Measurements from ENCODE around the gene SLC41A3.

DNA sequence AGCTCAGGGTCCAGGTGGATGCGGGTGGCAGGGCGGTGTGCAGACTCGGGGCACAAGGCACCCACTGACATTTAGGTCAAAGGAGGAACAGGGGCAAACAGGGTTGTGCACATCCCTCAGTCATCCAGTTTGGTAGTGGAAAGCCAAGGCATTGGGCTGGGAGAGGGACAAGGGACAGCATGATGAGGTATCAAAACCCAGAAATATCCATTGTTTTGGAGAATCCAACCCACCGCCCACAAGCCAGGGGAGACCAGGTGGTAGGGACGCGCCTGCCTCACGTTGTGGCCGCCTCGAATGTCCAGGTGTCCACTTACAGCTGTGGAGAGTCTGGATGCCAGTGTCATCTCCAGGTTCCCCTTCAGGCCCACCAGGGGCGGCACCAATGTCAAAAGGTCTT is 33.3 kb downstream of the SLC41A3 start:
- TF ChIP-seq POLR2A (IDR thresholded peaks at IDR 0.05) (no peak), POLR2AphosphoS5 (IDR thresholded peaks at IDR 0.05) (no peak), EP300 (IDR thresholded peaks at IDR 0.05; ENCODE audit: low read depth) (no peak)
- TF ChIP-seq, protein P1, sequence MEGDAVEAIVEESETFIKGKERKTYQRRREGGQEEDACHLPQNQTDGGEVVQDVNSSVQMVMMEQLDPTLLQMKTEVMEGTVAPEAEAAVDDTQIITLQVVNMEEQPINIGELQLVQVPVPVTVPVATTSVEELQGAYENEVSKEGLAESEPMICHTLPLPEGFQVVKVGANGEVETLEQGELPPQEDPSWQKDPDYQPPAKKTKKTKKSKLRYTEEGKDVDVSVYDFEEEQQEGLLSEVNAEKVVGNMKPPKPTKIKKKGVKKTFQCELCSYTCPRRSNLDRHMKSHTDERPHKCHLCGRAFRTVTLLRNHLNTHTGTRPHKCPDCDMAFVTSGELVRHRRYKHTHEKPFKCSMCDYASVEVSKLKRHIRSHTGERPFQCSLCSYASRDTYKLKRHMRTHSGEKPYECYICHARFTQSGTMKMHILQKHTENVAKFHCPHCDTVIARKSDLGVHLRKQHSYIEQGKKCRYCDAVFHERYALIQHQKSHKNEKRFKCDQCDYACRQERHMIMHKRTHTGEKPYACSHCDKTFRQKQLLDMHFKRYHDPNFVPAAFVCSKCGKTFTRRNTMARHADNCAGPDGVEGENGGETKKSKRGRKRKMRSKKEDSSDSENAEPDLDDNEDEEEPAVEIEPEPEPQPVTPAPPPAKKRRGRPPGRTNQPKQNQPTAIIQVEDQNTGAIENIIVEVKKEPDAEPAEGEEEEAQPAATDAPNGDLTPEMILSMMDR (IDR thresholded peaks at IDR 0.05): no peak

Measured in transverse colon (tissue), 4 donors.